ENCODE results near the gene ZNF500.

DNA sequence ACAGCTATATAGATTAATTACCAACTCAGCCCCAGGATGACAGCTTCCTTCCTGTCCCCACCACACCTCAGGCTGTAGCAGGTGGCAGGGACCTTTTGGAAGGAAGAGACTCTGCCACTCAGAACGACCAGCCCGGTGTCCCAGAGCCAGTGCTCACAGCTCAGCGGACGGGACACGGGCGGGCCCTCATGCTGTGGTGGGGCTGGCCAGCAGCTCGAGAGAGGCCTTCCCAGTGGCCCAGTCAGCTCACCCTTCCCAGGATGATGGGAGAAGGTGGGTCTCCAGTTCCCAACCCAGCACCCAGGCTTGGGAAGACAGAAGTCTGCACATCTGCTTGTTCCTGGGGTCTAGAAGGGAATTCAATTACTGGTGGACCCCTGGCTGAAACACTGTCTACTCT, 63.1 kb downstream of the ZNF500 start:
- TF ChIP-seq, protein P1, sequence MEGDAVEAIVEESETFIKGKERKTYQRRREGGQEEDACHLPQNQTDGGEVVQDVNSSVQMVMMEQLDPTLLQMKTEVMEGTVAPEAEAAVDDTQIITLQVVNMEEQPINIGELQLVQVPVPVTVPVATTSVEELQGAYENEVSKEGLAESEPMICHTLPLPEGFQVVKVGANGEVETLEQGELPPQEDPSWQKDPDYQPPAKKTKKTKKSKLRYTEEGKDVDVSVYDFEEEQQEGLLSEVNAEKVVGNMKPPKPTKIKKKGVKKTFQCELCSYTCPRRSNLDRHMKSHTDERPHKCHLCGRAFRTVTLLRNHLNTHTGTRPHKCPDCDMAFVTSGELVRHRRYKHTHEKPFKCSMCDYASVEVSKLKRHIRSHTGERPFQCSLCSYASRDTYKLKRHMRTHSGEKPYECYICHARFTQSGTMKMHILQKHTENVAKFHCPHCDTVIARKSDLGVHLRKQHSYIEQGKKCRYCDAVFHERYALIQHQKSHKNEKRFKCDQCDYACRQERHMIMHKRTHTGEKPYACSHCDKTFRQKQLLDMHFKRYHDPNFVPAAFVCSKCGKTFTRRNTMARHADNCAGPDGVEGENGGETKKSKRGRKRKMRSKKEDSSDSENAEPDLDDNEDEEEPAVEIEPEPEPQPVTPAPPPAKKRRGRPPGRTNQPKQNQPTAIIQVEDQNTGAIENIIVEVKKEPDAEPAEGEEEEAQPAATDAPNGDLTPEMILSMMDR (IDR thresholded peaks at IDR 0.05) = no peak
- no peak for TF ChIP-seq POLR2AphosphoS5 (IDR thresholded peaks at IDR 0.05)

Data from stomach (tissue), 4 donors.